WI38 (cell line): ENCODE measurements around the gene MRPS27.

ENCODE experiments used
- H3K4me3 ChIP-seq: 2 replicates; pipeline ENCODE4 v1.5.1; 2011; ENCODE audit warnings: low read depth, mild to moderate bottlenecking, control low read depth, low read length
- CTCF ChIP-seq: IDR thresholded peaks from 2 replicates; pipeline ENCODE4 v1.5.1; 2012; ENCODE audit warnings: low read depth, mild to moderate bottlenecking, control low read depth, low read length

Gene MRPS27

DNA sequence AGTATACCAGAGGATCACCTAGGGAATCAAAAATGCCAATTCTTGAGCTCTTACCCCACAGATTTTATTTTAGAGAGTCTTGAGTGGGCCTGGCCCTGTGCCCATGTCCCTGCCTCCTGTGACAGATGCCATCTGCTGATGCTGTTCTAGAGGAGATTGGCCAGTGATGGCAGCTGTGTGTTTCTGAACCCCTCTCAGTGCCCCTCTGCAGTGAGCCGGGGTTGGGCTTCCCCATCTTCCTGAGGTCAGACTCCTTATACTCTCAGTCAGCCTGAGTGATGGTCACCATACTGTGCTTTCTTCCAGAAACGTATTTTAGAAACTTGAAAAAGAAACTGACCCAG is 6.2 kb upstream of the MRPS27 start:
- no peak overlapping the region; the same call in 1 of the 2 replicates for H3K4me3 ChIP-seq
- no peak for TF ChIP-seq CTCF

DNA sequence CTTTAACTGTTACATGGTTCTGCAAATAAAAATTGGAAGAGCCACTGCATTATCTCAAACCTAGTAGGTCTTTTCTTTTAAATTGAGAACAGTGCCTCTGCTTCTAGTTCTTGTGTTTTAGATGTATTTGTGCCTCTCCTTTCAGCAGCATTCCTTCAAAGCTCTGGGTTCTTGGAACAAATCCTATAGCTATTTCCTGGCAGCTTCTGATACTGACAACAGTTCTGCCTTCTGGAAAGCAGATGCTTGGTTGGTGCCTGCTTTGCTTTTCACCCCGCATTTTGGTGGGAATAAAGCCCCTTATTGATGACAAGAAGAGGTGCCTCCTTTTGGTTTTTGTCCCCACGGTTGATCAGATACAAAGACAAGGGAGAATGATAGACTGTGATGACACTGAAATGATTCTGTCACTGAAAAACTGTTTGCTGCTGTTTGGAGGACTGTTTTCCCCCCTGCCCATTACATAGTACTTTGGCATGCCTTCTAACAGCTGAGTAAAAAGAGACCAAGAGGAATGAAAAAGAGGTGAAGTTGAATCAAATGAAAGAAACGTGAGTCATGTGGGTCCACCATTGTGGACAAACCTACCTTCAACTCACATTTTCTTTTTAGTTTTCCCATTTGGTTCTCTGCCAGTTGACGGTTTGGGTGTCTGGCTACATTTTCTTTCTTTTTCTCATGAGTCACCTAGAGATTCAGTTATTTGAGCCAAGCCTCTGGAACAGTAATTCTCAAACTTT is 5.7 kb upstream of the MRPS27 start:
- TF ChIP-seq CTCF, result no peak
- peak overlapping the region; percentile 15 for H3K4me3 ChIP-seq

DNA sequence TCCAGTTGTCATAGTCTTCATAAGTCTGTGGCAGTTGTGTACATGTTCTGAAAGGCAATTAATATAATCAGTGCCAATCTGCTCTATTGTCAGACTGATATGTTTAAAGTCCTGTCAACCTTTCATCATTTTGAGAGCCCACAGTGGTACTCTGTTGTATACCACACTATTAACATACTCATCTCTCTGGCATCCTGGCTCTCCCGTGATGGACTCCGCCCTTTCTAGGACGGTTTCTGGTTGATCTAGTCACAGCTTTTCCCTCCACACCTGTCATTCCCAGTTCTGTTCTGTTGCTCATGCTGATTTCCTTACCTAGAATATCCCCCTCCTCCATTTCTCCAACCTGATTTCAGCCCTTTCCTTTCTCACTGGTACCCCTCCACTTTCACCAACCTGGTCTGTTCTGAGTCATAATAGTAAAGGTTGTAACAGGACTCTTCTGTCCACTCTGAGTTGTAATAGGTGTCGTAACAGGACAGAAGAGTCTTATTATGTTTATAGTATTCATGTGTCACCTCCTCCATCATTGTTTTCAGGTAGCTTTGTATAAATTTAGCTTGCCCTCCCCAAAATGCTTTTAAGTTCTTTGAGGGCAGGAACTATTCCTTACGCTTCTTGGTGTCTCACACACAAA is 4.3 kb upstream of the MRPS27 start:
- H3K4me3 ChIP-seq, result no peak overlapping the region
- no peak for TF ChIP-seq CTCF

- peak overlapping the region; percentile 96 for H3K4me3 ChIP-seq
Measured at GRCh38 chr5:72319435-72319975, 535 bp downstream of the MRPS27 start.

GRCh38 chr5:72314571-72315172 is 5.4 kb downstream of the MRPS27 start:
- TF ChIP-seq CTCF, result no peak
- no peak overlapping the region for H3K4me3 ChIP-seq

- H3K4me3 ChIP-seq, result no peak overlapping the region
- no peak for TF ChIP-seq CTCF
Measured at GRCh38 chr5:72313141-72313540, 6.9 kb downstream of the MRPS27 start.

DNA sequence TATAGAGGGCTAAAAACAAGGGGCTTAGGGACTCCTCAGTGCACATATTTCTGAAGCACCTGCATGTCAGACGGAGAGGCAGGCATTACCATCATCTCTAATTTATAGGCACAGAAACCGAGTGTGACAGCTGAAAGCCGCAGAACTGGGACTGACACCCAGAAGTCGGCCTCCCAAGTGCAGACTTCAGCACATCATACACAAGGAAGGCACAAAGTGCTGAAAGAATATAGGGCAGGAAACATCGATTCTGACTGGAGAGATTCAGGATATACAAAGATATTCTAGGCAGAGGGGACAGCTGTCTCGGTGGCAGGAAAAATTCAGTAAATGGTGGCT is 11.2 kb downstream of the MRPS27 start:
- no peak for TF ChIP-seq CTCF

More for the DNA sequence above, 11.2 kb downstream of the MRPS27 start:
- no peak overlapping the region for H3K4me3 ChIP-seq
